Liver (tissue), 9 donors: Measurements from ENCODE around the gene GTF2IRD1. TPM values are rescaled to one million over a fixed set of nuclear protein-coding genes. Genes with fewer than 3 reads are reported as not detected.

Experiments used
- DNase-seq: peaks from one replicate; pipeline ENCODE4 v3.0.0-alpha.2; 2017; ENCODE audit warnings: low spot score
- H3K27ac ChIP-seq, 2 donors: one replicate each; pipeline ENCODE4 v1.7.0; 2013; ENCODE audit warnings: inconsistent platforms in 2 of 2, low read length in 2 of 2, control low read depth in 1 of 2, low read depth in 1 of 2, mild to moderate bottlenecking in 1 of 2
- H3K27me3 ChIP-seq, 4 donors: one replicate each; pipeline versions ENCODE4 v1.6.1 to v1.7.0; 2013; ENCODE audit warnings: low read length in 3 of 4, inconsistent platforms in 1 of 4, mild to moderate bottlenecking in 1 of 4, moderate library complexity in 1 of 4; ENCODE audit not compliant: control insufficient read depth in 4 of 4, insufficient read depth in 4 of 4
- H3K36me3 ChIP-seq, 4 donors: one replicate each; pipeline versions ENCODE4 v1.6.1 to v1.7.0; 2013; ENCODE audit warnings: low read length in 3 of 4, mild to moderate bottlenecking in 3 of 4, low read depth in 1 of 4, moderate library complexity in 1 of 4; ENCODE audit not compliant: control insufficient read depth in 4 of 4, insufficient read depth in 3 of 4
- H3K4me1 ChIP-seq, 4 donors: one replicate each; pipeline versions ENCODE4 v1.6.1 to v1.7.0; 2013; ENCODE audit warnings: low read length in 3 of 4, mild to moderate bottlenecking in 3 of 4, moderate library complexity in 1 of 4; ENCODE audit not compliant: control insufficient read depth in 4 of 4, insufficient read depth in 4 of 4
- H3K4me3 ChIP-seq, 3 donors: one replicate each; pipeline versions ENCODE4 v1.6.1 to v1.7.0; 2013; ENCODE audit warnings: low read length in 3 of 3, control low read depth in 1 of 3, low read depth in 1 of 3, mild to moderate bottlenecking in 1 of 3
- H3K9ac ChIP-seq, 2 donors: one replicate each; pipeline ENCODE4 v1.7.0; 2013; ENCODE audit warnings: low read length in 2 of 2, mild to moderate bottlenecking in 2 of 2, moderate library complexity in 2 of 2, control low read depth in 1 of 2, low read depth in 1 of 2
- H3K9me3 ChIP-seq, 4 donors: one replicate each; pipeline versions ENCODE4 v1.6.1 to v1.7.0; 2013; ENCODE audit warnings: low read length in 3 of 4; ENCODE audit not compliant: control insufficient read depth in 4 of 4
- ATF3 ChIP-seq: IDR thresholded peaks from 2 replicates; pipeline ENCODE4 v1.6.1; 2016; ENCODE audit warnings: antibody characterized with exemption
- EGR1 ChIP-seq, 2 donors: IDR thresholded peaks; 2 replicates each; pipeline ENCODE4 v1.6.1; 2016 to 2018; ENCODE audit warnings: antibody characterized with exemption in 2 of 2, low read depth in 2 of 2
- FOXA1 ChIP-seq: IDR thresholded peaks from 2 replicates; pipeline ENCODE4 v1.6.1; 2016; ENCODE audit warnings: antibody characterized with exemption
- FOXA2 ChIP-seq: IDR thresholded peaks from 2 replicates; pipeline ENCODE4 v1.6.1; 2016; ENCODE audit warnings: antibody characterized with exemption
- GABPA ChIP-seq, 2 donors: IDR thresholded peaks in 1 of 2; conservative IDR thresholded peaks in 1 of 2; 2 replicates each; pipeline ENCODE4 v1.6.1; 2016; ENCODE audit warnings: antibody characterized with exemption in 2 of 2, mild to moderate bottlenecking in 1 of 2, moderate library complexity in 1 of 2
- HNF4A ChIP-seq, 2 donors: conservative IDR thresholded peaks; 2 replicates each; pipeline ENCODE4 v1.6.1; 2016; ENCODE audit warnings: antibody characterized with exemption in 2 of 2, mild to moderate bottlenecking in 2 of 2
- MAX ChIP-seq: IDR thresholded peaks from 2 replicates; pipeline ENCODE4 v1.6.1; 2016; ENCODE audit warnings: antibody characterized with exemption
- RAD21 ChIP-seq, 2 donors: IDR thresholded peaks; 2 replicates each; pipeline ENCODE4 v1.6.1; 2016; ENCODE audit warnings: antibody characterized with exemption in 2 of 2, mild to moderate bottlenecking in 2 of 2
- REST ChIP-seq: IDR thresholded peaks from 2 replicates; pipeline ENCODE4 v1.6.1; 2016; ENCODE audit warnings: antibody characterized with exemption, mild to moderate bottlenecking
- WGBS: extraction: QIAGEN DNeasy Blood & Tissue Kit; methylation state at CpG from one replicate; pipeline ENCODE4 v1.1.7; 2013; 5-methylcytosine and 5-hydroxymethylcytosine counted together
- polyA plus RNA-seq, 2 donors: library from polyadenylated mRNA; stranded (reverse) in 1 of 2; unstranded in 1 of 2; fragments of 200-250 nt in 1 of 2; fragments of >200 nt in 1 of 2; fragmentation: Nextera tagmentation in 1 of 2; extraction: Ambion mirVana in 1 of 2; gene quantifications; one replicate each; pipeline versions ENCODE4 v1.2.1 to v1.2.3, GENCODE V29; 2013 to 2015
- total RNA-seq, 2 donors: library from RNA; depleted of rRNA; stranded (reverse); fragments of >200 nt; gene quantifications; one replicate each; pipeline ENCODE4 v1.2.3, GENCODE V29; 2014
- donor health status: healthy.
- donor health status: healthy.
- donor health status: healthy.
- donor health status: healthy.
- donor health status: healthy.

GTF2IRD1 gene
- total and polyA plus RNA-seq, 4 donors, result 2.0 to 7.4 (median 3.3) TPM

GRCh38 chr7:74604326-74605020 is 150.8 kb downstream of the GTF2IRD1 start:
- TF ChIP-seq FOXA2 (no peak), GABPA (IDR thresholded peaks at IDR 0.05 in 1 of 2, conservative IDR thresholded peaks at IDR 0.05 in 1 of 2) (no peak), REST (no peak), ATF3 (no peak), FOXA1 (no peak)
- H3K27ac ChIP-seq, result no peak overlapping the region
- H3K27me3 ChIP-seq, result no peaks in the 10 kb centered on the region
- H3K36me3 ChIP-seq, result no peaks in the 10 kb centered on the region
- 83% methylated on average over 7 of the region's 7 CpGs for WGBS
- no peaks in the 10 kb centered on the region for H3K9me3 ChIP-seq
- H3K4me1 ChIP-seq, result peaks cover 0 to 16% (median 6%) of the 10 kb centered on the region in 4 donors
- no peak overlapping the region for H3K9ac ChIP-seq
- H3K4me3 ChIP-seq, result no peak overlapping the region
- DNase-seq, result no peak

DNA sequence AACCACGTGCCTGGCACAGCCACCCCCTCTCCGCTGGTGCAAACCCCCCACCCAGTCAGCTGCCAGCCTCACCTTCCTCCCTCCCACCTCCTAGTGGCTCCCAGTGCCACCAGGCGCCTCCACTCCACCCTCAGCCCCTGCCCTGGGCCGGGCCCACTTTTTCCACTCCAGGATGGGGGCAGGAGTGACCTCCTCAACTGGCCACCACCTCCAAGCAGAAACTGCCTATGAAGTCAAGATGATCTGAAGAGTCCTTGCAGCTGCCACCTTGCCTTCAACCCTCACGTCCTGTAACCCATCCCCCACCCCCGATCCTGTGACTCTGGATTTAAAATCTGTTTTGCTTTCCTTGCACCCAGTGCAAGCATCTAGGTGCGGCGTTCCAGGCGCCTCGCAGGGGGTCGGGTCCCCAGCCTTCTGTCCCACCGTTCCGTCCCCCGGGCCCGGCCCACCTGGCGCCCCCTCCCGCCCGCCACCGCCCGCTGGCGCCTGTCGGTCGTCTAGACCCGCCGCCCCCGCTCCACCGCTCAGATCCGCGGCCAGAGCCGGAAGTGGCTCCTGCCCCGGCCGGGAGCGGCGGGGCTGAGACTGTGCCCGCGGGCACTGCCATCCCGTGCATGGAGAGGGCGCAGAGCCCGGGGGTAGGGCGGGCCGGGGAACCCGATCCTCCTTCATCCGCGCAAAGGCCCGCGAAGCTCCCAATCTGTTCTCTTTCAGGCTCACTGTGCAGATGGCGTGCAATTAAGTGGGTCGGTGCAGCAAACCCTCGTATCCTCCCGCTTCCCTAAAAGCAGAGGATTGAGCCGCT is 152.6 kb downstream of the GTF2IRD1 start:
- no peak for DNase-seq
- Histone ChIP-seq H3K36me3 (no peaks in the 10 kb centered on the region), H3K27ac (peak overlapping the region; percentile 67 to 78), H3K27me3 (no peaks in the 10 kb centered on the region), H3K4me1 (peaks cover 0 to 19% (median 7%) of the 10 kb centered on the region in 4 donors), H3K9me3 (no peaks in the 10 kb centered on the region), H3K9ac (peak overlapping the region in 1 of 2 donors; percentile 6), H3K4me3 (peak overlapping the region; percentile 56 to 58 (median 57))
- 10% methylated on average over 51 of the region's 51 CpGs for WGBS
- TF ChIP-seq ATF3 (no peak), HNF4A (conservative IDR thresholded peaks at IDR 0.05) (no peak), REST (no peak), MAX (no peak), EGR1 (IDR thresholded peaks at IDR 0.05; ENCODE audit: low read depth in 2 of 2) (peak in 1 of 2 donors; percentile 20), RAD21 (IDR thresholded peaks at IDR 0.05) (peak in 1 of 2 donors; percentile 31), GABPA (IDR thresholded peaks at IDR 0.05 in 1 of 2, conservative IDR thresholded peaks at IDR 0.05 in 1 of 2) (peak in 1 of 2 donors; percentile 43)
